Measurements from ENCODE around the gene NOL7. TPM values are rescaled to one million over a fixed set of nuclear protein-coding genes. Genes with fewer than 3 reads are reported as not detected.

Gene NOL7
- total and polyA plus RNA-seq, 9 of the 15 experiments (the other 6 are each of a cell fraction or from before 2014, with no cell fraction given), result 19.4 to 235 (median 157) TPM

DNA sequence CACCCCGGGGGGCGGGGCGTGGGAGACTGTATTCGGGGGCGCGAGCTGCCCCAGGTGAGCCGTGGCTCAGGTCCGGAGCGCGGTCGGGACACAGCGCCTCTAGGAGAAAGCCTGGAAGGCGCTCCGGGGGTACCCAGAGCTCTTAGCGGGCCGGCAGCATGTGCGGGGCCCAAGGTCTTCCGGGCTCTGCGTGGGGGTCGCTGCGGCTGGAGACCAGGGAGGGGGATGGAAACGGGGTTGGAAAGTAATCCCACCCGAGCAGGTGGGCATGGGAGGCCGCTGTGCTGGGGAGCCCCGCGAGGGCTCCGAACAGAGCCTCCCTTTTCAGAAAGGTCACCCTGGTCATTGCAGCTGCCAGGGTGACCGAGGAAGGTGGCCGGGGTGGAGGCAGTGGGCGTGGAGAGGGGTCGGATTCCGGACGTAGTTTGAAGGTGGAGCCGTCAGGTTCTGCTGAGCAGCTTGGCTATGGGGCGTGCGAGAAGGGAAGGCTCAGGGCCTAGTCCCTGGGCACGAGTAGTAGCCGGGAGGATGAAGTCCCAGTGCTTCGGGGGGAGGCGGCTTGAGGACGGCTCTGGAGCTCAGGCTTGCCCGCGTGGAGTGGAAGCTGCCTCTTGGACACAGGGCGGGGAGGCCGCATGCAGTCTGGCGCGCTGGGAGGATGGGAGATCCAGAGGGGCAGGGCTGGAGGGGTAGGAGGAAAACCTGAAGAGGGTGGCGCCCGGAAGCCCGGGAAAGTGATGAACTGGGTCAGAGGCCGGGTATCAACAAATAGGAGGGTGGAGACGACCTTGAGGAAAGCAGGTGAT, 40.4 kb upstream of the NOL7 start, which contains the start of gene SIRT5 (continued):
- TF ChIP-seq SRSF1 (IDR thresholded peaks at IDR 0.05; ENCODE audit: low read depth, low read length), result no peak
- TF ChIP-seq GABPA (tag; conservative IDR thresholded peaks at IDR 0.05; ENCODE audit: low read depth), result peak; percentile 43; the same call in 1 of the 2 replicates
- peak; percentile 96 for TF ChIP-seq LCOR (CRISPR knock-in tag; IDR thresholded peaks at IDR 0.05)
- no peak for TF ChIP-seq PRPF4 (IDR thresholded peaks at IDR 0.05; ENCODE audit: insufficient read depth, low read depth, low read length, poor library complexity, severe bottlenecking)
- 0 out of 2 replicates have a peak, but pooled peaks have one; percentile 45 for TF ChIP-seq MBD2 (IDR thresholded peaks at IDR 0.05; ENCODE audit: borderline replicate concordance, low read depth)
- peak; percentile 65 for TF ChIP-seq MYC (IDR thresholded peaks at IDR 0.05; ENCODE audit: low read depth, low read length)
- peak; percentile 78; the same call in 1 of the 2 replicates for TF ChIP-seq MYC (CRISPR knock-in tag; IDR thresholded peaks at IDR 0.05; ENCODE audit: borderline replicate concordance, low read depth)
- peak; percentile 73 for TF ChIP-seq NEUROD1 (IDR thresholded peaks at IDR 0.05; ENCODE audit: borderline replicate concordance, low read depth, low read length, partially characterized antibody)
- TF ChIP-seq SREBF1 (IDR thresholded peaks at IDR 0.05; ENCODE audit: borderline replicate concordance, low read depth, low read length), result no peak
- 0 out of 2 replicates have a peak, but pooled peaks have one; percentile 33 for TF ChIP-seq MTA2 (IDR thresholded peaks at IDR 0.05; ENCODE audit: low read depth)
- TF ChIP-seq, protein P1, sequence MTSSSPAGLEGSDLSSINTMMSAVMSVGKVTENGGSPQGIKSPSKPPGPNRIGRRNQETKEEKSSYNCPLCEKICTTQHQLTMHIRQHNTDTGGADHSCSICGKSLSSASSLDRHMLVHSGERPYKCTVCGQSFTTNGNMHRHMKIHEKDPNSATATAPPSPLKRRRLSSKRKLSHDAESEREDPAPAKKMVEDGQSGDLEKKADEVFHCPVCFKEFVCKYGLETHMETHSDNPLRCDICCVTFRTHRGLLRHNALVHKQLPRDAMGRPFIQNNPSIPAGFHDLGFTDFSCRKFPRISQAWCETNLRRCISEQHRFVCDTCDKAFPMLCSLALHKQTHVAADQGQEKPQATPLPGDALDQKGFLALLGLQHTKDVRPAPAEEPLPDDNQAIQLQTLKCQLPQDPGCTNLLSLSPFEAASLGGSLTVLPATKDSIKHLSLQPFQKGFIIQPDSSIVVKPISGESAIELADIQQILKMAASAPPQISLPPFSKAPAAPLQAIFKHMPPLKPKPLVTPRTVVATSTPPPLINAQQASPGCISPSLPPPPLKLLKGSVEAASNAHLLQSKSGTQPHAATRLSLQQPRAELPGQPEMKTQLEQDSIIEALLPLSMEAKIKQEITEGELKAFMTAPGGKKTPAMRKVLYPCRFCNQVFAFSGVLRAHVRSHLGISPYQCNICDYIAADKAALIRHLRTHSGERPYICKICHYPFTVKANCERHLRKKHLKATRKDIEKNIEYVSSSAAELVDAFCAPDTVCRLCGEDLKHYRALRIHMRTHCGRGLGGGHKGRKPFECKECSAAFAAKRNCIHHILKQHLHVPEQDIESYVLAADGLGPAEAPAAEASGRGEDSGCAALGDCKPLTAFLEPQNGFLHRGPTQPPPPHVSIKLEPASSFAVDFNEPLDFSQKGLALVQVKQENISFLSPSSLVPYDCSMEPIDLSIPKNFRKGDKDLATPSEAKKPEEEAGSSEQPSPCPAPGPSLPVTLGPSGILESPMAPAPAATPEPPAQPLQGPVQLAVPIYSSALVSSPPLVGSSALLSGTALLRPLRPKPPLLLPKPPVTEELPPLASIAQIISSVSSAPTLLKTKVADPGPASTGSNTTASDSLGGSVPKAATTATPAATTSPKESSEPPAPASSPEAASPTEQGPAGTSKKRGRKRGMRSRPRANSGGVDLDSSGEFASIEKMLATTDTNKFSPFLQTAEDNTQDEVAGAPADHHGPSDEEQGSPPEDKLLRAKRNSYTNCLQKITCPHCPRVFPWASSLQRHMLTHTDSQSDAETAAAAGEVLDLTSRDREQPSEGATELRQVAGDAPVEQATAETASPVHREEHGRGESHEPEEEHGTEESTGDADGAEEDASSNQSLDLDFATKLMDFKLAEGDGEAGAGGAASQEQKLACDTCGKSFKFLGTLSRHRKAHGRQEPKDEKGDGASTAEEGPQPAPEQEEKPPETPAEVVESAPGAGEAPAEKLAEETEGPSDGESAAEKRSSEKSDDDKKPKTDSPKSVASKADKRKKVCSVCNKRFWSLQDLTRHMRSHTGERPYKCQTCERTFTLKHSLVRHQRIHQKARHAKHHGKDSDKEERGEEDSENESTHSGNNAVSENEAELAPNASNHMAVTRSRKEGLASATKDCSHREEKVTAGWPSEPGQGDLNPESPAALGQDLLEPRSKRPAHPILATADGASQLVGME (CRISPR knock-in tag; IDR thresholded peaks at IDR 0.05), result no peak
- TF ChIP-seq CTBP1 (IDR thresholded peaks at IDR 0.05; ENCODE audit: borderline replicate concordance), result peak; percentile 98
- no peak for TF ChIP-seq SREBF2 (CRISPR knock-in tag; IDR thresholded peaks at IDR 0.05)
- peak; percentile 77 for TF ChIP-seq PML (IDR thresholded peaks at IDR 0.05; ENCODE audit: low read length)
- no peak for TF ChIP-seq POLR3G (IDR thresholded peaks at IDR 0.05; ENCODE audit: extremely low read depth, insufficient read length, insufficient replicate concordance)
- no peak for TF ChIP-seq HMG20B (CRISPR knock-in tag; IDR thresholded peaks at IDR 0.05)
- TF ChIP-seq ZNF780A (CRISPR knock-in tag; IDR thresholded peaks at IDR 0.05), result no peak
- no peak for TF ChIP-seq CHD2 (IDR thresholded peaks at IDR 0.05; ENCODE audit: low read depth, low read length)
- TF ChIP-seq POLR2AphosphoS2 (IDR thresholded peaks at IDR 0.05; ENCODE audit: low read length), result no peak
- no peak for TF ChIP-seq SMAD3 (CRISPR knock-in tag; conservative IDR thresholded peaks at IDR 0.05)
- TF ChIP-seq ZC3H11A (IDR thresholded peaks at IDR 0.05; ENCODE audit: low read depth, low read length), result no peak
- peak; percentile 78 for TF ChIP-seq POLR2B (IDR thresholded peaks at IDR 0.05; ENCODE audit: low read depth, partially characterized antibody)
